Stimulated activated CD8-positive, alpha-beta memory T cell treated with anti-CD3 and anti-CD28 coated beads, Interleukin-7, amount 100 ng/mL, for 4 hours (primary cell): ENCODE results near the gene ZNF883.
"Not testable (repeated sequence)": the region's sequence is repeated elsewhere in the genome, so short reads cannot be mapped to it uniquely, and the experiment has no call there.

Source experiments
- DNase-seq, 2 donors: peaks; one replicate each; pipeline ENCODE4 v3.0.0-alpha.2; 2020; ENCODE audit warnings: low read depth in 2 of 2

Gene ZNF883

GRCh38 chr9:113011911-113012381 is at the start of gene ZNF883:
ZNF883 (minus strand) TSS chr9:113012192.
- peak; percentile 1 to 6 for DNase-seq

- not testable (repeated sequence) for DNase-seq
These were observed 49.3 kb upstream of the ZNF883 start for GRCh38 chr9:113061072-113061850.

GRCh38 chr9:113059581-113060284 is 47.7 kb upstream of the ZNF883 start:
- DNase-seq, result not testable (repeated sequence)

GRCh38 chr9:113057193-113057592 is 45.2 kb upstream of the ZNF883 start:
- DNase-seq, result no peak

GRCh38 chr9:113056191-113057106 is 44.5 kb upstream of the ZNF883 start, which contains the start of gene ZFP37:
ZFP37 (minus strand) TSS chr9:113056724; CDS start chr9:113056688, 36 bp downstream.
- peak; percentile 43 to 64 for DNase-seq

- no peak for DNase-seq
These were observed 31.1 kb upstream of the ZNF883 start for GRCh38 chr9:113042884-113043657.

GRCh38 chr9:113026200-113026599 is 14.2 kb upstream of the ZNF883 start:
- DNase-seq, result no peak

- DNase-seq, result no peak
These were observed 6.3 kb upstream of the ZNF883 start for GRCh38 chr9:113018247-113018646.

- DNase-seq, result no peak
These were observed 500 bp upstream of the ZNF883 start for GRCh38 chr9:113012492-113012891.

GRCh38 chr9:113005777-113006176 is 6.2 kb downstream of the ZNF883 start:
- DNase-seq, result no peak

- no peak for DNase-seq
These were observed 14.6 kb downstream of the ZNF883 start for GRCh38 chr9:112997236-112997941.

GRCh38 chr9:112971415-112971814 is 40.6 kb downstream of the ZNF883 start:
- DNase-seq, result no peak

- DNase-seq, result no peak
These were observed 41.1 kb downstream of the ZNF883 start for GRCh38 chr9:112970939-112971338.

- no peak for DNase-seq
These were observed 42.3 kb downstream of the ZNF883 start for GRCh38 chr9:112969730-112970129.

- no peak for DNase-seq
These were observed 56.4 kb downstream of the ZNF883 start for GRCh38 chr9:112955550-112955949.

GRCh38 chr9:112945620-112946208 is 66.3 kb downstream of the ZNF883 start:
- DNase-seq, result no peak

GRCh38 chr9:112939418-112939817 is 72.6 kb downstream of the ZNF883 start:
- no peak for DNase-seq

GRCh38 chr9:112933696-112934095 is 78.3 kb downstream of the ZNF883 start:
- DNase-seq, result no peak

- no peak for DNase-seq
These were observed 86.8 kb downstream of the ZNF883 start for GRCh38 chr9:112925058-112925641.

- no peak for DNase-seq
These were observed 90.4 kb downstream of the ZNF883 start for GRCh38 chr9:112921549-112921948.
